A673 (cell line): ENCODE data around the gene SNX32. TPM values are rescaled to one million over a fixed set of nuclear protein-coding genes. Genes with fewer than 3 reads are reported as not detected.

Experiments
- BruUV-seq: library from RNA; stranded (reverse); fragments of 400-500 nt; replicated peaks from 2 replicates; lab custom pipeline; 2021; lab: Mats Ljungman, UMichigan
- CTCF ChIA-PET: fragments of 300-600 bp; sonication (Branson Sonifier 250); formaldehyde crosslinking; loops from one replicate; lab custom pipeline; 2022; ENCODE audit warnings: antibody characterized with exemption; lab: Charles Lee
- POLR2A ChIA-PET: fragments of 300-600 bp; sonication (Branson Sonifier 250); formaldehyde crosslinking; loops from one replicate; lab custom pipeline; 2022; ENCODE audit warnings: antibody characterized with exemption; ENCODE audit not compliant: low non-redundant PET; lab: Charles Lee
- DNase-seq: peaks from one replicate; pipeline ENCODE4 v3.0.0-alpha.2; 2015; ENCODE audit warnings: low spot score
- H3K27ac ChIP-seq: fragments of 200-600 bp; sonication (generic); 2 replicates; pipeline ENCODE4 v1.5.1; 2016; ENCODE audit warnings: mixed run types, low read depth, mild to moderate bottlenecking, mixed read lengths, antibody characterized with exemption, low read length; ENCODE audit not compliant: poor library complexity, severe bottlenecking
- H3K27me3 ChIP-seq: fragments of 200-600 bp; sonication (generic); replicated peaks from 2 replicates; pipeline ENCODE4 v1.6.1; 2017; ENCODE audit warnings: mixed run types, low read depth, mild to moderate bottlenecking, mixed read lengths, antibody characterized with exemption, low read length; ENCODE audit not compliant: insufficient read depth, poor library complexity
- H3K36me3 ChIP-seq: fragments of 200-600 bp; sonication (generic); 2 replicates; pipeline ENCODE4 v1.6.1; 2016; ENCODE audit warnings: mixed run types, mild to moderate bottlenecking, mixed read lengths, antibody characterized with exemption, low read length; ENCODE audit not compliant: insufficient read depth, poor library complexity, severe bottlenecking
- H3K4me1 ChIP-seq: fragments of 200-600 bp; sonication (generic); 2 replicates; pipeline ENCODE4 v1.6.1; 2017; ENCODE audit warnings: mixed run types, mild to moderate bottlenecking, mixed read lengths, antibody characterized with exemption, low read length; ENCODE audit not compliant: insufficient read depth, poor library complexity, severe bottlenecking
- H3K4me3 ChIP-seq: fragments of 200-600 bp; sonication (generic); 2 replicates; pipeline ENCODE4 v1.5.1; 2016; ENCODE audit warnings: low read depth, mixed run types, mild to moderate bottlenecking, mixed read lengths, low read length; ENCODE audit not compliant: poor library complexity, severe bottlenecking
- H3K9me3 ChIP-seq: fragments of 200-600 bp; sonication (generic); 2 replicates; pipeline ENCODE4 v1.6.1; 2016; ENCODE audit warnings: mixed run types, low read depth, mild to moderate bottlenecking, mixed read lengths, antibody characterized with exemption, low read length; ENCODE audit not compliant: poor library complexity, severe bottlenecking
- CTCF ChIP-seq: fragments of 300-800, 200-600 bp; sonication (generic); conservative IDR thresholded peaks from 2 replicates; pipeline ENCODE4 v1.5.1; 2017; ENCODE audit warnings: low read depth, mild to moderate bottlenecking, antibody characterized with exemption, low read length, moderate library complexity, mixed read lengths
- EZH2 ChIP-seq: fragments of 200-600 bp; sonication (generic); IDR thresholded peaks from 2 replicates; pipeline ENCODE4 v1.6.1; 2017; ENCODE audit warnings: borderline replicate concordance, low read depth, mild to moderate bottlenecking, mixed read lengths, antibody characterized with exemption, low read length; ENCODE audit not compliant: poor library complexity, severe bottlenecking
- intact Hi-C: fragments of 100-400 bp; cut with micrococcal nuclease; formaldehyde crosslinking; loops from one replicate; pipeline ENCODE4 v1.10.0; 2022; ENCODE audit not compliant: unreplicated experiment
- total RNA-seq: library from RNA; stranded (reverse); gene quantifications from 2 replicates; pipeline ENCODE4 v1.2.3, GENCODE V29; 2021

The SNX32 gene
- total RNA-seq, 1 experiment from 2014 or later = 2.1 TPM

GRCh38 chr11:65885231-65885630 lies 51.5 kb downstream of the SNX32 start:
- Histone ChIP-seq H3K27me3 (no peaks in the 10 kb centered on the region), H3K27ac (no peak overlapping the region), H3K4me1 (peaks cover 20% of the 10 kb centered on the region), H3K4me3 (no peak overlapping the region), H3K36me3 (peaks cover 48% of the 10 kb centered on the region), H3K9me3 (no peaks in the 10 kb centered on the region)
- ChIA-PET CTCF (interaction anchor here (0.6 to 2.3 kb wide), 9 partner anchors 11 to 179 kb away, joined by 3 to 16 read pairs (median 6); partner anchors contain the start of genes FOSL1 and MUS81), POLR2A (interaction anchor here (0.5 to 0.9 kb wide), 2 partner anchors 17 to 1536 kb away, joined by 3 to 13 read pairs; no protein-coding TSS in a partner anchor)
- no peak for DNase-seq
- no TSS peak for BruUV-seq
- intact Hi-C loops = no loop called here
- TF ChIP-seq CTCF = no peak
- no peak for TF ChIP-seq EZH2

- H3K36me3 ChIP-seq = peaks cover 48% of the 10 kb centered on the region
- CTCF ChIA-PET = interaction anchor here (0.6 to 2.3 kb wide), 4 partner anchors 15 to 173 kb away, joined by 3 to 16 read pairs (median 8); partner anchors contain the start of genes FOSL1 and MUS81
- intact Hi-C loops = no loop called here
- no peak overlapping the region for H3K4me3 ChIP-seq
- POLR2A ChIA-PET = no interaction called here
- no peak overlapping the region for H3K27ac ChIP-seq
- no peaks in the 10 kb centered on the region for H3K9me3 ChIP-seq
- TF ChIP-seq CTCF (no peak), EZH2 (no peak)
- H3K4me1 ChIP-seq = peaks cover 21% of the 10 kb centered on the region
- no peaks in the 10 kb centered on the region for H3K27me3 ChIP-seq
- no peak for DNase-seq
- no TSS peak for BruUV-seq
Measured at GRCh38 chr11:65885808-65886536, 52.2 kb downstream of the SNX32 start.

- intact Hi-C loops = no loop called here
Measured at GRCh38 chr11:65886826-65887722, 53.3 kb downstream of the SNX32 start.

More at GRCh38 chr11:65886826-65887722, 53.3 kb downstream of the SNX32 start:
- H3K36me3 ChIP-seq = peaks cover 48% of the 10 kb centered on the region
- CTCF ChIA-PET = interaction anchor here (1.1 to 2.1 kb wide), 2 partner anchors 18 to 25 kb away, joined by 3 to 31 read pairs; no protein-coding TSS in a partner anchor
- H3K4me1 ChIP-seq = peaks cover 26% of the 10 kb centered on the region
- H3K4me3 ChIP-seq = peak overlapping the region; percentile 72
- no peaks in the 10 kb centered on the region for H3K9me3 ChIP-seq
- TF ChIP-seq CTCF = no peak
- TF ChIP-seq EZH2 = no peak
- no peak for DNase-seq
- no peaks in the 10 kb centered on the region for H3K27me3 ChIP-seq
- POLR2A ChIA-PET = no interaction called here
- H3K27ac ChIP-seq = peak overlapping the region; percentile 85
- no TSS peak for BruUV-seq
